ENCODE measurements around the gene ARHGAP42.

ARHGAP42 gene

GRCh38 chr11:100902454-100903141, 215.5 kb downstream of the ARHGAP42 start:
- Histone ChIP-seq H3K4me1 (peaks cover 0 to 6% (median 2%) of the 10 kb centered on the region in 4 donors), H3K27ac (no peak overlapping the region), H3K36me3 (no peaks in the 10 kb centered on the region), H3K27me3 (no peaks in the 10 kb centered on the region), H3K4me3 (no peak overlapping the region), H3K9me3 (no peaks in the 10 kb centered on the region)
- no peak for TF ChIP-seq CTCF (IDR thresholded peaks at IDR 0.05)
- DNase-seq = no peak
- intact Hi-C loops (cut with DNase I; ENCODE audit: low total_unique reads) = no loop called here

- intact Hi-C loops (cut with DNase I; ENCODE audit: low total_unique reads) = no loop called here
- no peaks in the 10 kb centered on the region for H3K36me3 ChIP-seq
- H3K4me3 ChIP-seq = no peak overlapping the region
- no peaks in the 10 kb centered on the region for H3K27me3 ChIP-seq
- no peak for DNase-seq
- peaks cover 0 to 6% (median 2%) of the 10 kb centered on the region in 4 donors for H3K4me1 ChIP-seq
- TF ChIP-seq CTCF (IDR thresholded peaks at IDR 0.05) = no peak
- H3K27ac ChIP-seq = no peak overlapping the region
- no peaks in the 10 kb centered on the region for H3K9me3 ChIP-seq
Measured at GRCh38 chr11:100903284-100903683, 216.2 kb downstream of the ARHGAP42 start.

GRCh38 chr11:100905684-100906083, 218.6 kb downstream of the ARHGAP42 start:
- H3K27ac ChIP-seq = no peak overlapping the region

GRCh38 chr11:100908746-100909145, 221.7 kb downstream of the ARHGAP42 start:
- Histone ChIP-seq H3K9me3 (no peaks in the 10 kb centered on the region), H3K36me3 (no peaks in the 10 kb centered on the region), H3K4me3 (no peak overlapping the region), H3K27me3 (no peaks in the 10 kb centered on the region), H3K27ac (no peak overlapping the region), H3K4me1 (no peaks in the 10 kb centered on the region)
- DNase-seq = no peak
- TF ChIP-seq CTCF (IDR thresholded peaks at IDR 0.05) = no peak
- intact Hi-C loops (cut with DNase I; ENCODE audit: low total_unique reads) = no loop called here

More at GRCh38 chr11:100905684-100906083, 218.6 kb downstream of the ARHGAP42 start:
- no peak overlapping the region for H3K4me3 ChIP-seq
- H3K36me3 ChIP-seq = no peaks in the 10 kb centered on the region
- H3K27me3 ChIP-seq = no peaks in the 10 kb centered on the region
- no peaks in the 10 kb centered on the region for H3K9me3 ChIP-seq
- intact Hi-C loops (cut with DNase I; ENCODE audit: low total_unique reads) = no loop called here
- DNase-seq = no peak
- peaks cover 0 to 6% (median 2%) of the 10 kb centered on the region in 4 donors for H3K4me1 ChIP-seq
- no peak for TF ChIP-seq CTCF (IDR thresholded peaks at IDR 0.05)

- Histone ChIP-seq H3K27me3 (no peaks in the 10 kb centered on the region), H3K36me3 (no peaks in the 10 kb centered on the region), H3K27ac (no peak overlapping the region), H3K9me3 (no peaks in the 10 kb centered on the region), H3K4me3 (no peak overlapping the region), H3K4me1 (no peaks in the 10 kb centered on the region)
- intact Hi-C loops (cut with DNase I; ENCODE audit: low total_unique reads) = no loop called here
- no peak for TF ChIP-seq CTCF (IDR thresholded peaks at IDR 0.05)
- no peak for DNase-seq
Measured at GRCh38 chr11:100910808-100911207, 223.7 kb downstream of the ARHGAP42 start.
